SKM-1 (cell line): ENCODE data around the gene TTBK2.
A peak's percentile ranks its signal among the peaks of the same experiment; 100 is the strongest.

Source experiments
- DNase-seq: peaks from one replicate; lab custom pipeline; 2025; ENCODE audit not compliant: unreplicated experiment; lab: John Stamatoyannopoulos, UW

Gene TTBK2

GRCh38 chr15:42730135-42730534 lies 190.4 kb downstream of the TTBK2 start:
- peak; percentile 20 for DNase-seq

- no peak for DNase-seq
These were observed 191.2 kb downstream of the TTBK2 start for GRCh38 chr15:42729409-42729808.

GRCh38 chr15:42728972-42729371 lies 191.6 kb downstream of the TTBK2 start:
- no peak for DNase-seq

DNA sequence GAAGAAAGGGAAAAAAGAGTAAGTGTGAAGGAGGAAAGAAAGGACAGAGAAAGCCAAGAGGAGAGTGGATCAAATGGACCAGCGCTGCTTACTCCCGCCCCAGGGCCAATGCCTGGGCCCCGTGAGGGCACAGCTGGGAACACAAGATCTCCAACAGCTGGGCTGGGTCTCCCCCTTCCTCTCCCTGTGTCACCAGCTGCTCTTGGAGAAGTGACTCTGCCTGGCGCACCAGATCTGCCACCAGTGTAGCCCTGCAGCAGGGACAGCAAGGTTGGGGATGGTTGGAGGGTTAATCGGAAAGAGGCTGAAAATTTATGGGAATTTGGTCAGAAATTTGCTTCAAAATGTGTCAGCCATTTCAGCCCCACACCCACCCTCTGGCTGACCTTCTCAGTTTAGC lies 192.0 kb downstream of the TTBK2 start:
- DNase-seq: no peak

GRCh38 chr15:42727750-42728381 lies 192.7 kb downstream of the TTBK2 start:
- DNase-seq: no peak

DNA sequence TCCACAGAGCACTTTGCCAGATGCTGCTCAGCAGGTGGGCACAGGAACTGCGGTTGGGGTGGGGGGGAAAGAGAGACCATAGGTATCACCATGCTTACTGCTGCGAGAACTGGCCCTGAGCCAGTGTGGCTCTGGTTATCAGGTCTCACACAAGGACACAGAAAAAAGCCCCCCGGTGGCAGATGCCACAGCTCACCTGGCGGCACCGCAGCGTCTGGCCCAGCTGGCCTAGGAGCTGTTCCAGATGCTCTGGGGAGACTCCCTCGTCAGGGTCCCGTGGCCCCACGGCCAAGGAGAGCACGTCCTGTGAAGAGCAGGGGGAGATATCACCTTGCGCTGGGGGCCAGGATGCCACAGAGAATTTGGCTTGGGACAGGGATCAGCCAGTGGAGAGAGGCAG lies 194.5 kb downstream of the TTBK2 start:
- DNase-seq: no peak

- no peak for DNase-seq
These were observed 195.2 kb downstream of the TTBK2 start for GRCh38 chr15:42725331-42725903.

GRCh38 chr15:42724276-42724675 lies 196.3 kb downstream of the TTBK2 start:
- DNase-seq: no peak

DNA sequence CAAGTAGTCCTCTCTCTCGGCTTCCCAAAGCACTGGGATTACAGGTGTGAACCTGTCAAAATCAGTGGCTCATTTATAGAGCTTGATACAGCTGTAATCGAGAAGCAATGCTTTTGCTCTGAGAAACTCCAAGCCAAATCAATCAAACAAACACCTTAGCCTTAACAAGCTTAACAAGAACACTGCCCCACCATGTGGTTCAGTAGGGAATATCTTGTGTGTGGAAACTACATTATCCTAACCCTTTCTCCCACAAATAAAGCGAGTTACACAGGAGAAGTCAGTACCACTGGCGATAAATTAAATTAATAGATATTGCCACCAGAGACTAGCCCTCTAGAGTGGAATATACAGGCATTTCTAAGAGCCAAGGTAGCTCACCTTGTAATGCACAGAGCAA lies 197.5 kb downstream of the TTBK2 start:
- DNase-seq: no peak

- no peak for DNase-seq
These were observed 198.7 kb downstream of the TTBK2 start for GRCh38 chr15:42721916-42722315.

GRCh38 chr15:42721016-42721415 lies 199.6 kb downstream of the TTBK2 start:
- DNase-seq: no peak

DNA sequence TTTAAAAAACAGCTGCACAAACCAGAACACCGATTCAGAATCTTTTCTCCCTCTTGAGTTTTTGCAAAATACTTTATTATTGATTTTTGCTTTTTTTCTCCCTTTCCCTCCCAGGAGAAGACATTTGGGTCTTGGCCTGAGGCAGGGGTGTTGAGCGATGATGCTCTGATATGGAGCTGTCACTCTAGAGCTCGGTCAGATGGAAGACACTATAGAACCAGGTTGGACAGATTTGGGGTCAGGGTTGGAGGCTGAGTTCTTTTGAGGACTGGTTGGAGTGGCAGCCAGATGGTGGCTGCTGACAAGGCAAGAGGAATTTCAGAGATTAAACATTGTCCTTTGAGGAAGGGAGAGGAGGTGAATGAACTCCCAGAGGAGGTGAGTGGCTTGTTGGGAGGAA lies 200.5 kb downstream of the TTBK2 start:
- no peak for DNase-seq

DNA sequence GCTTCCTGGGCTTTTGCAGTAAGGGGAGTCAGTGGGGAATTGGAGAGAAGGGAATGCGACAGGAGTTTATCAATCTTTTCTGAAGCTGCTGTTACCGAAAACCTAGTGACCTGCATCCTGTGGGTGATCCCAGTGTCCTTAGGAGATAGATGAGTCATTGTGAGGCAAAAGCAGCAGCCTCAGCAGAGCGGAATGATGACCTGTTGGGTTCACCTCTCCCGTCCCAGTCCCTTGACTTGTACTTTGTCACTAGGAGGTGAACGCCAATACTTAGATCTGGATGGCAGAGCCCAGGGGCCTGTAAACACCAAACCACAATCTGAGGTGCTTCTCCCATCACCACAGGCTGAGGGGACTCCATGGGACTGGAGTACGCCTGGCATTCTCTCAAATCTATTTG lies 201.5 kb downstream of the TTBK2 start:
- DNase-seq: no peak

DNA sequence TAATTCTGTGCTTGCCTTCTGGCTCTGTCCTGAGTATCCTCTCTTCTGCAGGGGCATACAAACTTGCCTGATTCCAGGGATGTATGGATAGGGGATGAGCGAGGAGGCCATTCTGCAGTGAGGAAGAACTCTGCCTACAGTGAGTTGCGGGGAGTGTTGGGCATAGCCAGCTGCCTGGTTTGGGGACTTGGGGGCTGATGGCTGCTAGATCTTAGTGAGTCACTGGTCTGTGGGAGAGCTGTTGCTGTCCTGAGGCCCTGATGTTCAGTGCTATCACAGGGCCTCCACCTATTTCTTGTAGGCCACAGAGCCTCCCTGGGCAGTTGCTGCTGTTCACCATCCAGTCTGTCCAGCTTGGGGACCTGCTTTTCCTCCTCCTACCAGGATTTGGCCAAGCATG lies 204.0 kb downstream of the TTBK2 start:
- DNase-seq: no peak

DNA sequence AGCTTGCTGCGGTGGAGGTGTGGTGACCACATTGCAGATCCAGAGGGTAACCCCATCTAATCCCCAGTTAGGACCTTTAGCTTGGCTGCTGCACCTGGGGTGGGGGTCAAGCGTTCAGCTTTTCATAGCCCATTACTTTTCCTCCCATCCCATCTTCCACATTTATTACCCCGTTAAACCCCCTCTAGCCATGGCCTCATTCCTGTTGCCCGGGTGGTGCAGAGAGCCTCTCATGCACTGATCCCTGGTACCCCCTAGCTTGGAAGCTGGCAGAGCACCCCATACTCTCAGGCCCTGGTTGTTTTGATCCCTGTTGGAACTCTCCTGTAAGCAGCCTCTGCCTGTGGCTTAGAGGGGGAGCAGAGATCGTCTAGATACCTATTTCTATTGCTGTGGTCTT lies 204.5 kb downstream of the TTBK2 start:
- DNase-seq: no peak

GRCh38 chr15:42712584-42712983 lies 208.0 kb downstream of the TTBK2 start:
- DNase-seq: no peak

- DNase-seq: no peak
These were observed 208.8 kb downstream of the TTBK2 start for GRCh38 chr15:42711746-42712145.

GRCh38 chr15:42710662-42711061 lies 209.9 kb downstream of the TTBK2 start:
- no peak for DNase-seq

- DNase-seq: no peak
These were observed 212.6 kb downstream of the TTBK2 start for GRCh38 chr15:42707873-42708544.

DNA sequence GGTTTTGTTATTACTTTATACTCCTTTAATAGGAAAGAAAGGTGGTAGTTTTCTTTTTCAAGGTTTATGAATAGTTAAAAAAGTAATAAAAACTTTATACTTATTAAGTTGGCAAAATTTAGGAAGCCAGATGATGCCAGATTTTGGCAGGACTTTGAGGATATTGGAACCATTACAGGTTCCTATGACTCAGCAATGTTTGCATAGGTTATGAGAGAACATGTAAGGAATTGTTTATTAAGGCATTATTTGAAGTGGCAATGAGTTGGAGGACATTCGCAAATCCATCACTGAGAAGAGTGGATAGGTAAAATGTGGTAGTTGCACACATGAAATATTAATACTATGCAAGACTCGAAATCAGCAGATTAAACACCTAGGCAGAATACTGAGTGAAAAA lies 213.5 kb downstream of the TTBK2 start:
- no peak for DNase-seq

DNA sequence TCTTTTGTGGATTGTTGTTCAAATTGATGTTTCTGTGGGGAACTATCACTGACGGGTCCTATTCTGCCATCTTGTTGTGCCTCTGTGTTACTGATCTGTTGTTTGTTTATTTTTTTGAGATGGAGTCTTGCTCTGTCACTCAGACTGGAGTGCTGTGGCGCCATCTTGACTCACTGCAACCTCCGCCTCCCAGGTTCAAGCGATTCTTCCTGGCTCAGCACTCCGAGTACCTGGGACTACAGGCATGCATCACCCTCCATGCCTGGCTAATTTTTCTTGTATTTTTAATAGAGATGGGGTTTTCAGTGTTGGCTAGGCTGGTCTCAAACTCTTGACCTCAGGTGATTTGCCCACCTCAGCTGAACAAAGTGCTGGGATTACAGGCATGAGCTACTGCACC lies 215.2 kb downstream of the TTBK2 start:
- no peak for DNase-seq

GRCh38 chr15:42704492-42704926 lies 216.1 kb downstream of the TTBK2 start:
- peak; percentile 32 for DNase-seq

DNA sequence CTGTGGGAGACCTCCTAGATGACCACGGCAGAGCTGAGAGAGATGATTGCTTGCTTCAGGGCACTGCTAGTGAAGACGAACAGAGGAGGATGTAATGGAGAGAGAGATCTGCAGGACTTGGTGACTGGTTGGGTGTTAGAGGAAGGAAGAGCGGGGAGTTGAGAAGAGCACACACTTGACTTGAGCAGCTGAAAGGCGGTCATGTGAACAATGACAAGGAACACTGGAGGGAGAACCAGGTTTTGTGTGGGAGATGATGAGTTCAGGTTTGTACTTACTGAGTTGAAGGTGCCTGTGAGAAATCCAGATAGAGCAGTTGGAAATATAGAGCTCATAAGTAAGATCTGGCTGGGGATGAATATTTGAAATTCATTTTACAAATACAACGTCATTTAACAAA lies 224.0 kb downstream of the TTBK2 start:
- DNase-seq: no peak
